Keratinocyte (primary cell): ENCODE results near the gene MBTD1. TPM values are rescaled to one million over a fixed set of nuclear protein-coding genes. Genes with fewer than 3 reads are reported as not detected.
A peak's percentile ranks its signal among the peaks of the same experiment; 100 is the strongest.
"Not testable (repeated sequence)": the region's sequence is repeated elsewhere in the genome, so short reads cannot be mapped to it uniquely, and the experiment has no call there.

ENCODE experiments used
- DNase-seq: peaks from one replicate; pipeline ENCODE4 v3.0.0-alpha.2; 2011; ENCODE audit warnings: low read depth, missing footprints, low spot score
- FAIRE-seq: peaks from 2 replicates; lab custom pipeline; 2011; peaks lifted over from hg19 to GRCh38; lab: Jason Lieb, UNC
- H2AFZ ChIP-seq: 2 replicates; pipeline ENCODE4 v1.6.0; 2012; ENCODE audit warnings: low read length, control low read depth, inconsistent platforms; ENCODE audit not compliant: control insufficient read depth
- H3K27ac ChIP-seq: 2 replicates; pipeline ENCODE4 v1.5.1; 2011; ENCODE audit warnings: low read length; ENCODE audit not compliant: control insufficient read depth, insufficient read depth
- H3K27me3 ChIP-seq: 3 replicates; pipeline ENCODE4 v1.6.0; 2011; ENCODE audit warnings: low read length; ENCODE audit not compliant: control insufficient read depth, insufficient read depth; ENCODE audit errors: extremely low read depth
- H3K36me3 ChIP-seq, 2 experiments: 2 replicates in 1 of 2; 3 replicates in 1 of 2; pipeline ENCODE4 v1.5.1; 2011; ENCODE audit warnings: low read length in 2 of 2, mild to moderate bottlenecking in 1 of 2; ENCODE audit not compliant: control insufficient read depth in 2 of 2, insufficient read depth in 2 of 2; ENCODE audit errors: extremely low read depth in 1 of 2
- H3K4me1 ChIP-seq: 3 replicates; pipeline ENCODE4 v1.5.1; 2011; ENCODE audit warnings: low read length; ENCODE audit not compliant: control insufficient read depth, insufficient read depth; ENCODE audit errors: extremely low read depth
- H3K4me2 ChIP-seq: 3 replicates; pipeline ENCODE4 v1.6.0; 2011; ENCODE audit warnings: low read depth, low read length; ENCODE audit not compliant: control insufficient read depth, insufficient read depth; ENCODE audit errors: extremely low read depth
- H3K4me3 ChIP-seq, 3 experiments: fragments of 200-600 bp in 1 of 3; sonication (generic) in 1 of 3; 2 replicates in 2 of 3; 3 replicates in 1 of 3; pipeline ENCODE4 v1.5.1; 2011 to 2016; ENCODE audit warnings: low read length in 3 of 3, mild to moderate bottlenecking in 3 of 3, control low read depth in 2 of 3, inconsistent platforms in 1 of 3, low read depth in 1 of 3, mixed read lengths in 1 of 3, mixed run types in 1 of 3, moderate library complexity in 1 of 3; ENCODE audit not compliant: control insufficient read depth in 2 of 3, insufficient read depth in 2 of 3; ENCODE audit errors: extremely low read depth in 1 of 3
- H3K79me2 ChIP-seq: 2 replicates; pipeline ENCODE4 v1.6.0; 2012; ENCODE audit warnings: low read length; ENCODE audit not compliant: control insufficient read depth, insufficient read depth
- H3K9ac ChIP-seq: 3 replicates; pipeline ENCODE4 v1.6.0; 2011; ENCODE audit warnings: low read length; ENCODE audit not compliant: control insufficient read depth, insufficient read depth; ENCODE audit errors: extremely low read depth
- H3K9me1 ChIP-seq: 3 replicates; pipeline ENCODE4 v1.6.0; 2011; ENCODE audit warnings: low read length; ENCODE audit not compliant: control insufficient read depth, insufficient read depth; ENCODE audit errors: extremely low read depth
- H3K9me3 ChIP-seq: 2 replicates; pipeline ENCODE4 v1.5.1; 2012; ENCODE audit warnings: low read depth, low read length; ENCODE audit not compliant: control insufficient read depth
- H4K20me1 ChIP-seq: 3 replicates; pipeline ENCODE4 v1.6.0; 2011; ENCODE audit warnings: low read length; ENCODE audit not compliant: control insufficient read depth, insufficient read depth; ENCODE audit errors: extremely low read depth
- CTCF ChIP-seq, 3 experiments: IDR thresholded peaks in 1 of 3; conservative IDR thresholded peaks in 1 of 3; optimal IDR thresholded peaks in 1 of 3; 2 replicates in 2 of 3; 3 replicates in 1 of 3; pipeline versions ENCODE3 to v1.5.1; 2011; ENCODE audit warnings: low read length in 3 of 3, mild to moderate bottlenecking in 3 of 3, moderate library complexity in 2 of 3, control low read depth in 1 of 3, inconsistent platforms in 1 of 3; ENCODE audit not compliant: insufficient read depth in 2 of 3; ENCODE audit errors: extremely low read depth in 1 of 3
- EZH2 ChIP-seq: IDR thresholded peaks from one replicate; pipeline ENCODE4 v1.6.1; 2012; ENCODE audit warnings: inconsistent platforms, mild to moderate bottlenecking, low read length, moderate library complexity
- dilution Hi-C: fragments of 300-500 bp; cut with MboI; formaldehyde crosslinking; loops from one replicate; pipeline ENCODE4 v1.7.0; 2020; ENCODE audit warnings: low sequenced_read_pairs; ENCODE audit not compliant: extremely low pct_ligation_motif_present
- polyA plus RNA-seq, 5 experiments: library from polyadenylated mRNA; depleted of rRNA in 3 of 5; stranded (reverse) in 3 of 5; stranded (forward) in 1 of 5; unstranded in 1 of 5; fragments of >200 nt; gene quantifications; 1 replicate in 1 of 5; 2 replicates in 3 of 5; 3 replicates in 1 of 5; pipeline versions ENCODE4 v1.2.1 to v1.2.3, GENCODE V29; 2011 to 2012; ENCODE audit warnings: missing spikeins in 2 of 5, low read depth in 1 of 5, low replicate concordance in 1 of 5

Gene MBTD1
- polyA plus RNA-seq, 1 donor (not counting 4 experiments of a cell fraction or from before 2014, with no cell fraction given) = 7.0 TPM

DNA sequence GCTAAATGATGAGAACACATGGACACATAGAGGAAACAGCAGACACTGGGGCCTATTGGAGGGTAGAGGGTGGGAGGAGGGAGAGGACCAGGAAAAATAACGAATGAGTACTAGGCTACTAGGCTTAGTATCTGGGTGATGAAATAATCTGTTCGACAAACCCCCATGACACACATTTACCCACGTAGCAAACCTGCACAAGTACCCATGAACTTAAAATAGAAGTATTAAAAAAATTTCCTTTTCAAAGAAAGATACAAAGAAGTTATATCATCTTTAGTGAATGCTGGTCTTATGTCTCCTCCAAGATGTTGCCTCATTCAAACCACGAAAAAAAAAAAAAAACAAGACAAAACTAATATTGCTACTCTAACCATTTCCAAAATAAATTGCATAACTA, 31.7 kb downstream of the MBTD1 start:
- H3K4me2 ChIP-seq = no peak overlapping the region
- FAIRE-seq = no peak
- H3K36me3 ChIP-seq = peaks cover 3% of the 10 kb centered on the region in 2 experiments
- peaks cover 6% of the 10 kb centered on the region for H3K79me2 ChIP-seq
- no peak overlapping the region for H3K27ac ChIP-seq
- no peak for TF ChIP-seq CTCF (optimal IDR thresholded peaks at IDR 0.05 in 1 of 3, IDR thresholded peaks at IDR 0.05 in 1 of 3, conservative IDR thresholded peaks at IDR 0.05 in 1 of 3; ENCODE audit: extremely low read depth in 1 of 3, insufficient read depth in 2 of 3, low read length in 3 of 3)
- TF ChIP-seq EZH2 = no peak
- H3K9me1 ChIP-seq = no peaks in the 10 kb centered on the region
- H2AFZ ChIP-seq = no peak overlapping the region
- H3K27me3 ChIP-seq = no peaks in the 10 kb centered on the region
- no peak overlapping the region for H3K9ac ChIP-seq
- dilution Hi-C loops = no loop called here
- peaks cover 17% of the 10 kb centered on the region for H3K4me1 ChIP-seq
- no peaks in the 10 kb centered on the region for H4K20me1 ChIP-seq
- no peak overlapping the region for H3K4me3 ChIP-seq
- DNase-seq = no peak
- H3K9me3 ChIP-seq = no peaks in the 10 kb centered on the region

- H3K9me3 ChIP-seq, H3K79me2 ChIP-seq, dilution Hi-C loops, H3K9me1 ChIP-seq, H3K4me3 ChIP-seq, H3K9ac ChIP-seq, H3K27me3 ChIP-seq, H2AFZ ChIP-seq, H4K20me1 ChIP-seq, DNase-seq, H3K36me3 ChIP-seq, FAIRE-seq, H3K27ac ChIP-seq: not testable (repeated sequence)
- Histone ChIP-seq H3K4me1 (peaks cover 17% of the 10 kb centered on the region), H3K4me2 (peak overlapping the region; percentile 54)
Observed at GRCh38 chr17:51225523-51225922, 34.3 kb downstream of the MBTD1 start.
